Measurements from ENCODE around the gene GJB4.

- peak; percentile 55 to 98 (median 78) for TF ChIP-seq CTCF (IDR thresholded peaks at IDR 0.05)
- no peak for TF ChIP-seq POLR2A (IDR thresholded peaks at IDR 0.05)
These were observed 16.8 kb upstream of the GJB4 start for GRCh38 chr1:34742667-34743270.
